ENCODE data around the gene NUDT16L1. TPM values are rescaled to one million over a fixed set of nuclear protein-coding genes. Genes with fewer than 3 reads are reported as not detected.

The NUDT16L1 gene
- total and polyA plus RNA-seq, 9 of the 15 experiments (the other 6 are each of a cell fraction or from before 2014, with no cell fraction given), result 1.4 to 37.6 (median 13.7) TPM

- TF ChIP-seq E2F1 (CRISPR knock-in tag; IDR thresholded peaks at IDR 0.05), result no peak
- no peak for TF ChIP-seq MYC (IDR thresholded peaks at IDR 0.05; ENCODE audit: low read depth, low read length)
- no peak for TF ChIP-seq MYC (CRISPR knock-in tag; IDR thresholded peaks at IDR 0.05; ENCODE audit: borderline replicate concordance, low read depth)
- TF ChIP-seq SMAD2 (IDR thresholded peaks at IDR 0.05; ENCODE audit: low read depth, low read length), result no peak
- no peak for TF ChIP-seq FOXJ3 (CRISPR knock-in tag; IDR thresholded peaks at IDR 0.05)
- TF ChIP-seq DNMT1 (IDR thresholded peaks at IDR 0.05), result no peak
- no peak for TF ChIP-seq ZNF24 (IDR thresholded peaks at IDR 0.05)
- TF ChIP-seq ZFP30 (CRISPR knock-in tag; IDR thresholded peaks at IDR 0.05; ENCODE audit: borderline replicate concordance), result no peak
- TF ChIP-seq POLR2G (IDR thresholded peaks at IDR 0.05; ENCODE audit: low read depth, low read length), result no peak
- no peak for TF ChIP-seq ZNF696 (CRISPR knock-in tag; conservative IDR thresholded peaks at IDR 0.05)
- TF ChIP-seq CREM (IDR thresholded peaks at IDR 0.05; ENCODE audit: low read depth), result no peak
These were observed 11.1 kb downstream of the NUDT16L1 start (continued) for GRCh38 chr16:4704491-4704890.

GRCh38 chr16:4704913-4705312, 11.6 kb downstream of the NUDT16L1 start:
- Histone ChIP-seq H3K9me1 (ENCODE audit: control insufficient read depth, insufficient read depth, low read length) (peaks cover 3% of the 10 kb centered on the region), H4K20me1 (replicated peaks; ENCODE audit: control insufficient read depth, insufficient read depth, low read length) (no peaks in the 10 kb centered on the region), H3K27me3 (ENCODE audit: control insufficient read depth in 2 of 2, insufficient read depth in 2 of 2, low read length in 2 of 2) (no peaks in the 10 kb centered on the region), H3K36me3 (ENCODE audit: control insufficient read depth, insufficient read depth, low read length) (peaks cover 74% of the 10 kb centered on the region; the same call in 2 of the 3 replicates), H3K79me2 (ENCODE audit: control insufficient read depth, insufficient read depth, low read length) (no peaks in the 10 kb centered on the region), H3K4me1 (replicated peaks in 1 of 2; ENCODE audit: control insufficient read depth in 2 of 2, insufficient read depth in 2 of 2, low read length in 2 of 2) (peaks cover 3 to 6% of the 10 kb centered on the region in 2 experiments; a peak in 2 of 5 replicates), H3K4me3 (no peak overlapping the region), H2AFZ (ENCODE audit: low read depth, low read length) (no peak overlapping the region), H3K4me2 (ENCODE audit: insufficient read depth, low read length) (no peak overlapping the region), H3K27ac (ENCODE audit: extremely low read depth, low read depth, low read length) (no peak overlapping the region), H3K9ac (ENCODE audit: insufficient read depth in 1 of 2, low read depth in 2 of 2, low read length in 2 of 2) (no peak overlapping the region), H3K9me3 (replicated peaks; ENCODE audit: control insufficient read depth, insufficient read depth, low read depth, low read length) (no peaks in the 10 kb centered on the region)
- WGBS (ENCODE audit: insufficient coverage, low coverage, missing lambda C conversion rate), result 94% methylated on average over 12 of the region's 14 CpGs
- intact Hi-C loops (cut with micrococcal nuclease), result no loop called here
- BruUV-seq (replicated peaks), result no TSS peak
- FAIRE-seq (no peak), DNase-seq (ENCODE audit: extremely low read depth in 1 of 4, low spot score in 3 of 4) (no peak), ATAC-seq (no peak)
- ChIA-PET CTCF (ENCODE audit: low intra/inter-chr PET ratio) (no interaction called here), POLR2A (interaction anchor here (0.5 to 2.4 kb wide), 2 partner anchors 10 to 177 kb away, joined by 3 to 11 read pairs; no protein-coding TSS in a partner anchor)
- in situ Hi-C loops (cut with MboI), result no loop called here
- no peak for TF ChIP-seq ZNF398 (CRISPR knock-in tag; IDR thresholded peaks at IDR 0.05)
- TF ChIP-seq ZSCAN32 (CRISPR knock-in tag; IDR thresholded peaks at IDR 0.05), result no peak
- TF ChIP-seq FOXA1 (IDR thresholded peaks at IDR 0.05; ENCODE audit: borderline replicate concordance), result no peak
- TF ChIP-seq ATF3 (IDR thresholded peaks at IDR 0.05), result no peak
- no peak for TF ChIP-seq ATF3 (CRISPR knock-in tag; conservative IDR thresholded peaks at IDR 0.05)
- TF ChIP-seq CREB3L1 (IDR thresholded peaks at IDR 0.05; ENCODE audit: borderline replicate concordance, low read depth), result no peak
- no peak for TF ChIP-seq ZZZ3 (IDR thresholded peaks at IDR 0.05)
- no peak for TF ChIP-seq RHOXF2B (CRISPR knock-in tag; conservative IDR thresholded peaks at IDR 0.05)
